CD4-positive, alpha-beta T cell (primary cell): ENCODE data around the gene TPTE. TPM values are rescaled to one million over a fixed set of nuclear protein-coding genes. Genes with fewer than 3 reads are reported as not detected.
"Not testable (repeated sequence)": the region's sequence is repeated elsewhere in the genome, so short reads cannot be mapped to it uniquely, and the experiment has no call there.

Source experiments
- ATAC-seq: fragments of 200-7000 bp; cut with Tn5 transposase; one replicate; pipeline ENCODE4 v1.10.0; 2022; ENCODE audit warnings: mild to moderate bottlenecking; ENCODE audit not compliant: poor library complexity
- CTCF ChIA-PET: fragments of 350-600 bp; sonication (Branson Sonifier 250); formaldehyde crosslinking; loops from one replicate; lab custom pipeline; 2021; ENCODE audit warnings: antibody characterized with exemption, inconsistent platforms; lab: Charles Lee
- POLR2A ChIA-PET: fragments of 350-600 bp; sonication (Branson Sonifier 250); formaldehyde crosslinking; loops from one replicate; lab custom pipeline; 2021; ENCODE audit warnings: antibody characterized with exemption, inconsistent platforms; lab: Charles Lee
- DNase-seq, 14 experiments: peaks; one replicate each; pipeline ENCODE4 v3.0.0-alpha.2; 2013 to 2020; ENCODE audit warnings: mixed read lengths in 2 of 14
- H3K27ac ChIP-seq, 2 donors: one replicate each; pipeline versions ENCODE4 v1.5.1 to v1.7.0; 2013; ENCODE audit warnings: low read length in 2 of 2, low read depth in 1 of 2, mild to moderate bottlenecking in 1 of 2
- H3K27me3 ChIP-seq, 2 experiments: 1 replicate in 1 of 2; 2 replicates in 1 of 2; pipeline versions ENCODE4 v1.6.1 to v1.7.0; 2013; ENCODE audit warnings: low read length in 2 of 2, control low read depth in 1 of 2, mild to moderate bottlenecking in 1 of 2, moderate library complexity in 1 of 2; ENCODE audit not compliant: insufficient read depth in 2 of 2, control insufficient read depth in 1 of 2
- H3K36me3 ChIP-seq: one replicate; pipeline ENCODE4 v1.6.1; 2013; ENCODE audit warnings: low read length, control low read depth; ENCODE audit not compliant: insufficient read depth
- H3K4me1 ChIP-seq: one replicate; pipeline ENCODE4 v1.6.1; 2013; ENCODE audit warnings: low read length, control low read depth; ENCODE audit not compliant: insufficient read depth
- H3K4me3 ChIP-seq: one replicate; pipeline ENCODE4 v1.5.1; 2013; ENCODE audit warnings: mild to moderate bottlenecking, low read length, moderate library complexity
- H3K9me3 ChIP-seq, 2 experiments: 1 replicate in 1 of 2; 2 replicates in 1 of 2; pipeline versions ENCODE4 v1.6.1 to v1.7.0; 2013; ENCODE audit warnings: low read length in 2 of 2, mild to moderate bottlenecking in 2 of 2, control low read depth in 1 of 2, moderate library complexity in 1 of 2; ENCODE audit not compliant: control insufficient read depth in 1 of 2, insufficient read depth in 1 of 2
- H3K27ac Mint-ChIP-seq: one replicate; pipeline ENCODE4 v1.8.0; 2020; ENCODE audit warnings: mixed read lengths
- H3K27me3 Mint-ChIP-seq: one replicate; pipeline ENCODE4 v1.8.0; 2021; ENCODE audit warnings: mixed read lengths
- H3K36me3 Mint-ChIP-seq: one replicate; pipeline ENCODE4 v1.8.0; 2021; ENCODE audit warnings: low read depth, mixed read lengths
- H3K4me1 Mint-ChIP-seq: one replicate; pipeline ENCODE4 v1.8.0; 2021; ENCODE audit warnings: low read depth, mixed read lengths
- H3K4me3 Mint-ChIP-seq: one replicate; pipeline ENCODE4 v1.8.0; 2020; ENCODE audit warnings: mild to moderate bottlenecking, mixed read lengths
- H3K9me3 Mint-ChIP-seq: one replicate; pipeline ENCODE4 v1.8.0; 2020; ENCODE audit warnings: mixed read lengths
- CTCF ChIP-seq: fragments of 200-600 bp; IDR thresholded peaks from one replicate; pipeline ENCODE4 v1.8.0; 2022; ENCODE audit warnings: antibody characterized with exemption, mild to moderate bottlenecking
- intact Hi-C, 2 experiments: fragments of 100-400 bp; cut with DNase I in 1 of 2; cut with micrococcal nuclease in 1 of 2; formaldehyde crosslinking; loops; one replicate each; pipeline versions ENCODE4 v1.15.1 to v1.9.0; 2023 to 2025; cut with DNase I, micrococcal nuclease
- total RNA-seq, 174 experiments: library from RNA in 2 of 174; stranded (reverse) in 2 of 174; gene quantifications; one replicate each; pipeline ENCODE4 v1.2.3 and lab custom pipeline; 2021 to 2026

The TPTE gene
- total RNA-seq, 2 experiments from 2014 or later = not detected

DNA sequence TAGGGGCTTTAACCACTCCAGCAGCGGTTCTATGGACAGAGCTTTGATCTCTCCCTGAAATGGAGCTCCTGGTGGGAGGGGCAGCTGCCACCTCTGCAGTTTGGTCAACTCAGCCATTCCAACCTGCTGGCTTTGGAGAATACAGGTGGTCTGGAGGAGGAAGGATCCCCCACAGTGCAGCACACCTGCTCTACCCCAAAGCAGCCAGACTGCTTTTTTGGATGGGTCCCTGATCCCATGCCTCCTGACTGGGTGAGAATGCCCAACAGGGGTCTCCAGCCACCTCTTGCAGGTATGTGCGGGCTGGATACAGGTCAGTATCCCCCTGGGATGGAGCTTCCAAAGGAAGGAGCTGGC is 53.9 kb downstream of the TPTE start:
- Mint-ChIP-seq H3K9me3 (peaks cover 10% of the 10 kb centered on the region), H3K4me3 (no peak overlapping the region), H3K27ac (no peak overlapping the region), H3K36me3 (no peaks in the 10 kb centered on the region), H3K27me3 (no peaks in the 10 kb centered on the region), H3K4me1 (no peaks in the 10 kb centered on the region)
- ATAC-seq (no peak), DNase-seq (no peak)
- no peak overlapping the region for H3K27ac ChIP-seq
- H3K9me3 ChIP-seq = peaks cover 31 to 32% of the 10 kb centered on the region in 2 experiments
- ChIA-PET CTCF (no interaction called here), POLR2A (no interaction called here)
- TF ChIP-seq CTCF = no peak
- no peaks in the 10 kb centered on the region for H3K36me3 ChIP-seq
- no peak overlapping the region for H3K4me3 ChIP-seq
- no peaks in the 10 kb centered on the region for H3K27me3 ChIP-seq
- H3K4me1 ChIP-seq = no peaks in the 10 kb centered on the region
- intact Hi-C loops = no loop called here

GRCh38 chr21:10578910-10579309 is 57.5 kb downstream of the TPTE start:
- H3K4me1 ChIP-seq, H3K27me3 Mint-ChIP-seq, H3K36me3 Mint-ChIP-seq, ATAC-seq, intact Hi-C loops, H3K4me1 Mint-ChIP-seq, H3K4me3 ChIP-seq, CTCF ChIA-PET, H3K36me3 ChIP-seq, DNase-seq, H3K4me3 Mint-ChIP-seq, POLR2A ChIA-PET, H3K27ac ChIP-seq, H3K27ac Mint-ChIP-seq, H3K27me3 ChIP-seq: not testable (repeated sequence)
- H3K9me3 ChIP-seq = peaks cover 22 to 33% of the 10 kb centered on the region in 2 experiments
- peaks cover 10% of the 10 kb centered on the region for H3K9me3 Mint-ChIP-seq

GRCh38 chr21:10589115-10589514 is 67.7 kb downstream of the TPTE start:
- H3K27me3 ChIP-seq, H3K36me3 ChIP-seq, H3K27ac Mint-ChIP-seq, H3K4me3 Mint-ChIP-seq, H3K27ac ChIP-seq, H3K4me3 ChIP-seq, H3K9me3 Mint-ChIP-seq, H3K4me1 Mint-ChIP-seq, H3K36me3 Mint-ChIP-seq, H3K27me3 Mint-ChIP-seq, CTCF ChIA-PET, H3K4me1 ChIP-seq, ATAC-seq, POLR2A ChIA-PET, DNase-seq, intact Hi-C loops: not testable (repeated sequence)
- peaks cover 15 to 27% of the 10 kb centered on the region in 2 experiments for H3K9me3 ChIP-seq

DNA sequence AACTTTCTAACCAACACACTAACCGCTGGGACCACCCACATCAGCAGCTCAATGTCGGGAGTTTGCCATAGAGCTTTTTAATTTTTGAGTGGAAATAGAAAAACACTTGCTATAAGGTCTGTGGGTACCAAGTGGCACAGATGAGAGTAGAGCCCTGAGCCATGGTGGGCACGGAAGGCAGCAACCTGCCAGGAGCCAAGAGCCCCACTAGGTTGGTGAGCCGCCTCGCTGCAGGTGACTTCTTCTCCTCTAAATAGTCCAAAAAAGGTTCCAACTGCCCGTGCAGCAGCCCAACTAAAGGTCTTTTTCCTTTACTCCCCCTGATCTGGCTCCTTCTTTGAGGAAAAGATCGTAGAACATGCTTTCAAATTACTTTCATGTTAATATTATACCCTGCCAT is 85.7 kb downstream of the TPTE start:
- H3K27me3 ChIP-seq, H3K4me3 ChIP-seq, H3K27ac ChIP-seq, H3K4me1 ChIP-seq, CTCF ChIA-PET, H3K4me1 Mint-ChIP-seq, H3K9me3 Mint-ChIP-seq, intact Hi-C loops, H3K27ac Mint-ChIP-seq, H3K27me3 Mint-ChIP-seq, POLR2A ChIA-PET, H3K36me3 ChIP-seq, H3K36me3 Mint-ChIP-seq, H3K4me3 Mint-ChIP-seq, DNase-seq, ATAC-seq: not testable (repeated sequence)
- peaks cover 18 to 25% of the 10 kb centered on the region in 2 experiments for H3K9me3 ChIP-seq

GRCh38 chr21:10614285-10614684 is 92.9 kb downstream of the TPTE start:
- H3K4me3 Mint-ChIP-seq, H3K27me3 Mint-ChIP-seq, H3K4me3 ChIP-seq, H3K27me3 ChIP-seq, H3K27ac Mint-ChIP-seq, H3K27ac ChIP-seq, H3K36me3 ChIP-seq, DNase-seq, intact Hi-C loops, H3K4me1 ChIP-seq, CTCF ChIA-PET, H3K4me1 Mint-ChIP-seq, H3K36me3 Mint-ChIP-seq, ATAC-seq, POLR2A ChIA-PET, H3K9me3 Mint-ChIP-seq: not testable (repeated sequence)
- peaks cover 18 to 24% of the 10 kb centered on the region in 2 experiments for H3K9me3 ChIP-seq

DNA sequence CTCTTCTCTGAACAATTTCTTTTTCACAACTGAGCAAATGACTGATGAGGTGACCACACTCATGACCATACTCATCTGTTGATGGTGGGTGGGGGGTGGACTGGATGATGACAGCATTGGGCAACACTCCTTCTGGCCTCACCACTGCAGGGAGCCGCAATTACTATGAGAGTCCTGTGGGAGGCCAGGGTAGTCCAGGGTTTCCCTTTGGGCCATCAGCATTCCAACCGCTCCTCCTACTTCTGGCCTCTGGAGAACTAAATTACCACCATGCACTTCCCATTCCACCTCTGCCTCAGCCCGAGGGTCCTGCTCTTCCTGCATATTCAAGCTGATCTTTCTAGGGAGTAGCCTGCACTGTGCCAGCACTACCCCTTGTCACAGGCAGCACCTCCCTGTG is 94.7 kb downstream of the TPTE start:
- H3K36me3 Mint-ChIP-seq, H3K9me3 Mint-ChIP-seq, POLR2A ChIA-PET, DNase-seq, H3K27me3 Mint-ChIP-seq, H3K4me3 Mint-ChIP-seq, H3K36me3 ChIP-seq, H3K4me3 ChIP-seq, H3K4me1 Mint-ChIP-seq, H3K27me3 ChIP-seq, intact Hi-C loops, H3K27ac Mint-ChIP-seq, CTCF ChIA-PET, ATAC-seq, H3K4me1 ChIP-seq, H3K27ac ChIP-seq: not testable (repeated sequence)
- peaks cover 11 to 27% of the 10 kb centered on the region in 2 experiments for H3K9me3 ChIP-seq
